Measurements from ENCODE around the gene TPT1.
A peak's percentile ranks its signal among the peaks of the same experiment; 100 is the strongest.
"Not testable (repeated sequence)": the region's sequence is repeated elsewhere in the genome, so short reads cannot be mapped to it uniquely, and the experiment has no call there.

Gene TPT1

DNA sequence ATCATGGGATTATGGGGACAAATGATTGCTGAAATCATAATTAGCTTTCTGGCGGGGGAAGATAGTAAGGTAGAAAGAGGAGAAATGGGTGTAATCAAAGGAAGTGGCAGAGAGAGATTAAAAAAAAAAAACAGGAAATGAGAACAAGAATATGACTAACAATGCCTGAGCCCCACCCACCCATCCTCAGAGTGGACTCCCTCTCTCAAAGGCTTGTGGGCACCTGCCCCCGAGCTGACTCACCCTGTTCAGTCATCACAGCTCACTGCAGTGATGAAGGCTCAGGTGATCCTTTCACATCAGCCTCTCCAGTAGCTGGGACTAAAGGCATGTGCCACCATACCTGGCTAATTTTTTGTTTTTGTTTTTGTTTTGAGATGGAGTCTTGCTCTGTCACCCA lies 26.4 kb upstream of the TPT1 start:
- peak; percentile 62 to 85 for DNase-seq (ENCODE audit: low read depth in 2 of 2)

- DNase-seq (ENCODE audit: low read depth in 2 of 2) = no peak
Measured at GRCh38 chr13:45365558-45365885, 24.5 kb upstream of the TPT1 start.

- DNase-seq (ENCODE audit: low read depth in 2 of 2) = no peak
Measured at GRCh38 chr13:45364876-45365557, 24.0 kb upstream of the TPT1 start.

- no peak for DNase-seq (ENCODE audit: low read depth in 2 of 2)
Measured at GRCh38 chr13:45362939-45363338, 22.0 kb upstream of the TPT1 start.

- no peak for DNase-seq (ENCODE audit: low read depth in 2 of 2)
Measured at GRCh38 chr13:45361596-45362206, 20.7 kb upstream of the TPT1 start.

- DNase-seq (ENCODE audit: low read depth in 2 of 2) = no peak
Measured at GRCh38 chr13:45356966-45357672, 16.1 kb upstream of the TPT1 start.

DNA sequence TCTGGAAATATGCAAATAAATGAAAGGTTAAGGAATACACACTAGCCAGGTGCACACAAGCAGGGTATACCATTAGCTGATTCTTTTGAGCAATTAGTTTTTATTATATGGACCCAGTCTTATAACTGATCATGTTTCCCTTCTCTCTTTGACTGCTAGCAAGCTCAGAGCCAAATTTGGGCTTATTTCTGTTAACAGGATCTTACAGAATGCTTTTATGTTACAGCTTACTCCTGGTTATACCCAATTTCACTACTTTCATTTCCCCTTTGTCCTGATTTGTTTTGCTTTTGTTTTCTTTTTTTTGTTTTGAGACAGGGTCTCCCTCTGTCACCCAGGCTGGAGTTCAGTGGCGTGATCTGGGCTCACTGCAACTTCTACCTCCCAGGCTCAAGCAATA lies 12.9 kb upstream of the TPT1 start:
- DNase-seq (ENCODE audit: low read depth in 2 of 2) = no peak

- DNase-seq (ENCODE audit: low read depth in 2 of 2) = no peak
Measured at GRCh38 chr13:45352031-45352430, 11.0 kb upstream of the TPT1 start.

- no peak for DNase-seq (ENCODE audit: low read depth in 2 of 2)
Measured at GRCh38 chr13:45350152-45350551, 9.2 kb upstream of the TPT1 start.

DNA sequence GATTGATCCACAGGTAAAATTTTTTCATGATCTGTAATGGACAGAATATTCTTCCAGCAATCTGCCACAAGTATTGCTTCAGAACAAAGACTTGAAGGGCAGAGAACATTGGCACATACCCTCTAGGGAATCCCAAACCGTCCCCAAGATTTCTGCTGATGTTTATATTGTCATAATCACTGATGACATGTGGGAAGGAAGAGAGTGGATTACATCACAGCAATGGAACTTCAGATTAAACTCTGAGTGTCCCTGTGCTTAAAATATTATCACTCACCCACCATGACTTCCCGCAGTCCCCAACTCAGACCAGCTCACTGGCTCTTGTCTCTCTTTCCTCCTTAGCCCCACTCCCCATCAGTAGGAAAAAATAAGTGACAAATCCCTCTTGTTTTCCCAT lies 8.5 kb upstream of the TPT1 start:
- no peak for DNase-seq (ENCODE audit: low read depth in 2 of 2)

- not testable (repeated sequence) for DNase-seq (ENCODE audit: low read depth in 2 of 2)
Measured at GRCh38 chr13:45344064-45344463, 3.1 kb upstream of the TPT1 start.

GRCh38 chr13:45343102-45343501 lies 2.1 kb upstream of the TPT1 start:
- not testable (repeated sequence) for DNase-seq (ENCODE audit: low read depth in 2 of 2)

DNA sequence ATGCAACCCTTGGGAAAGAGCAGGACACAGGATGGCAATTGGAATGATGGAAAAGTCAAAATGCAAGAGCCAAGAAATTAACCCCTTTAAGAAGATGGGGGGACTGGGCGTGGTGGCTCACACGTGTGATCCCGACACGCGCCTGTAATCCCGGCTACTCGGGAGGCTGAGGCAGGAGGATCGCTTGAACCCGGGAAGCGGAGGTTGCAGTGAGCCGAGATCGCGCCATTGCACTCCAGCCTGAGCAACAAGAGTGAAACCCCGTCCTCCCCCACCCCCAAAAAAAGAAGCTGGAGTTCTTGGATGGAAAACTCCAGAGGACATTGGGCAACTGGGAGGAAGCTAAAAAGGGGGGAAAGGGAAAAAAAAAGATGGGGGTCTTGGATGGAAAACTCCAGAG lies 1.7 kb upstream of the TPT1 start:
- DNase-seq (ENCODE audit: low read depth in 2 of 2) = not testable (repeated sequence)

DNA sequence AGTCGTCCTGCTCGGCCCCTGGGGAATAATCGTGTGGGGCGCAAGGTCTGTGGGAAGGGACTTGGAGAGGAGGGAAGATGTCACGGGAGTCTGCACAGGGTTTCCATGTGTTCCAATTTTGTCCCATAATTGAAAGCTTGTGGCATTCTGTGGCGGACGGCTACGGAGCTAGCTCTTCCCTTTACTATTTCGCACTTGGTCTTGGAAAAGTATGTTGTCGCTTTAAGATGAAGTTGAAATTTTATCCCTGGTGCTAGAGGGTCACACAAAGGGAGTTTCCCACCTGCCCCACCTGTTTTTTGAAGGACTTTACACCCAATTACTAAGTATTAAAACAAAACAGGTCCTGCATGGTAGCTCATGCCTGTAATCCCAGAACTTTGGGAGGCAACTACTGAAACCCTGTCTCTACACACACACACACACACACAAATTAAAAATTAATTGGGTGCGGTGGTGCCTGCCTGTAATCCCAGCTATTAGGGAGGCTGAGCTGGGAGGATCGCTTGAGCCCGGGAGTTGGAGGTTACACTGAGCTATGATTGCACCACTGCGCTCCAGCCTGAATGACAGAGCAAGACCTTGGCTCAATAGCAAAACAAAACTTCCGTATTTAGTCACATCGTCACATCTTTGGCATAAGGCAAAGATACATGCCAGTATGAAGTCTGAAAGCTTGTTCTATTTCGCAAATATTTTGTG lies 967 bp upstream of the TPT1 start:
- no peak for DNase-seq (ENCODE audit: low read depth in 2 of 2)

DNA sequence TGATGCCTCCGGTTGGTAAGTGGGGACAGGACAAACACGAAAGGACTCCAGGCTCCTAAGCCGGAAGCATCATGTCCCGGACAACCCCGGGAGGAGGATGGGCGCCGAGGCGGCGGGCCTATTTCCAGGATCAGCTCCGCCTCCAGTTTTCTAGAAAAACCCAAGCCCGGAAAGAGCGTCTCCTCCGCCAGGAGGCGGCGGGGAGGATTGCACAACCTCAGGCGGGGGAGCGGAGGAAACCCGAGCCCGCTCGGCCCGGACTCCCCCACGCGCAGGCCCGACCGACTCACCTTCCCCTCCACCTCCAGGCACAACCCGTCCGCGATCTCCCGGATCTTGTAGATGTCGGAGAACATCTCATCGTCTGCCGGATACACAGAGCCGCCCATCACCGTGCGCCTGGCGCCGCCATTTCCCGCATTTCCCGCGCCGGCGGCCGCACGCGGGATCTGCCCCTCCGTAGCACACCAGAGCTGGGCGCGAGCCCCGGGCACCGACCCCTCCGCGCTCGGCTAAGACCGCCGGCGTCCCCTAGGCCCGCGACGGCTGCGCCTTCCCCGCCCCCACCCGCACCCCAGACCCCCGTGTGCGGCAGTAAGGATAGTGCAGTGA lies 455 bp downstream of the TPT1 start:
- DNase-seq (ENCODE audit: low read depth in 2 of 2) = peak; percentile 51 to 58

- DNase-seq (ENCODE audit: low read depth in 2 of 2) = peak in 1 of 2 donors; percentile 14
Measured at GRCh38 chr13:45339867-45340266, 1.1 kb downstream of the TPT1 start.

DNA sequence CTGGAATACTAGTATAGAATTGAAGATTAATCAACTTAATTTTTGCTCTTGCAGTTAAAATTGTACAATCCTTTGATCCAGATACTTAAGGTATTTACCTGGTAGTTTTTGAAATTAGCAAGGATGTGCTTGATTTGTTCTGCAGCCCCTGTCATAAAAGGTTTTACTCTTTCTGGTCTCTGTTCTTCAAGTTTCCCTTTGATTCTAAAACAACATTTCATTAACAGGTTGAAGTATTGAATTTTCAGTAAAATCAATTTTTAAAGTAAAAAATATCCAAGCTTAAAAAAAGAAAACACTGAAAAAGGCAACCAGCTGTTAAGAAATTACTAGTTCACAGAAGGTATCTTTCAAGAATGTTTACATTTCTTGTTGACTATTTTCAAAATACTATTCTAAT lies 1.6 kb downstream of the TPT1 start:
- DNase-seq (ENCODE audit: low read depth in 2 of 2) = no peak

DNA sequence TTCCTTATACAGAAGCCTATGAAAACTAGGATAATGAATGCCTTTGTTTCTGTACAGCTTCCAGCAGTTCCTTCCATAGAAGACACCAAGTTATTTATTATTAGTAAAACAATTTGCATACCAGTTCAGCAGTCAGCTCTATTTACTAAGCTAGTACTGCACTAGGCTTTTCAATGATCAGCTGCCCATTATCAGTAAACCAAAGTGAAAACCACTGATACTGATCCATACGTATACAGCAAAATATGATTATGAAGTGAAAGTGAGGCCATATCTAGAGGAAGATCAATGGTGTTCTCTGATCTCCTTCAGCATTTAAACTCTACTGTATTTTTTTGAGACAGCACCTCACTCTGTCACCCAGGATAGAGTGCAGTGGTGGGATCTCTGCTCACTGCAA lies 3.2 kb downstream of the TPT1 start:
- no peak for DNase-seq (ENCODE audit: low read depth in 2 of 2)

- no peak for DNase-seq (ENCODE audit: low read depth in 2 of 2)
Measured at GRCh38 chr13:45337395-45337794, 3.6 kb downstream of the TPT1 start.

- no peak for DNase-seq (ENCODE audit: low read depth in 2 of 2)
Measured at GRCh38 chr13:45336025-45336800, 4.8 kb downstream of the TPT1 start.

GRCh38 chr13:45335397-45336024 lies 5.5 kb downstream of the TPT1 start:
- no peak for DNase-seq (ENCODE audit: low read depth in 2 of 2)

All from stimulated activated CD4-positive, alpha-beta T cell treated with anti-CD3 and anti-CD28 coated beads, Interleukin-1b, Interleukin-23, amount 100 ng/mL, for 1 hour (primary cell).